GM21447 (cell line): ENCODE measurements around the gene RAB11FIP3.
A peak's percentile ranks its signal among the peaks of the same experiment; 100 is the strongest.

ENCODE experiments used
- ATAC-seq: cut with Tn5 transposase; IDR thresholded peaks from one replicate; pipeline ENCODE4 v1.9.1; 2021; ENCODE audit not compliant: unreplicated experiment

The RAB11FIP3 gene

DNA sequence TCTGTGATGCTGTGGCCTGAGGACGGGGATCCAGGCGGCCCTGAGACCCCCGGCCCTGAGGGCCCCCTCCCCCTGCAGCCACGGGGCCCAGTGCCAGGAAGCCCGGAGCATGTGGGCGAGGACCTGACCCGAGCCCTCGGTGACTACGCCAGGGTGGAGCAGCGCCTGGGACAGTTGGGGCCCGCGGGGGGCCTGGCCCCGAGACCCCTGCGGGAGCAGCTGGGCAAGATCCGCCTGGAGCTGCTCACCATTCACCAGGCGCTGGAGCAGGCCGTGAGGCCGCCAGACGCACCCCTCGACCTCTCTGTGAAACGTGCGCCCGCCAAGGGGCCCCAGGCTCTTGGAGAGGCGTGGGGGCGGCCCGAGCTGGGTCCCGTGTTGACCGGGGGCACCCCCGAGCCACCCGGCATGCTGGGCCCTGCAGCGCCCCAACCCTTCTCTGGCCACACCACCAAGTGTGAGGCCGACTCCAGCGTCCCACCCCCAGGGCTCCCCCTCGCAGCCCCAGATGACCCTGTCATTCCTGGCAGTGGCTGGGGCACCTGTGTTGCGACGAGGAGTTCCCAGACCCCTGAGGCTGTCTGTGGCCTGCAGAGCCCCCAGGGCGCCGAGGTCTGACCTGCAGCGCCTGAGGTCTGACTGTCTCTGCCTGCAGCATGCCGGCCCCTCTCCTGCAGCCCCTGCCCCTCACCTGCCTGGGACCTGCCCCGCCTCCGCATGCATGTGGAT is 139.4 kb downstream of the RAB11FIP3 start:
- no peak for ATAC-seq

- no peak for ATAC-seq
Measured at GRCh38 chr16:565419-566330, 140.2 kb downstream of the RAB11FIP3 start.

- peak; percentile 68 for ATAC-seq
Measured at GRCh38 chr16:566475-567372, 141.3 kb downstream of the RAB11FIP3 start, which contains the start of gene NHLRC4. Gene NHLRC4, plus strand, starts transcription at chr16:567005. Its CDS starts 1,043 bp downstream, at chr16:568048.

DNA sequence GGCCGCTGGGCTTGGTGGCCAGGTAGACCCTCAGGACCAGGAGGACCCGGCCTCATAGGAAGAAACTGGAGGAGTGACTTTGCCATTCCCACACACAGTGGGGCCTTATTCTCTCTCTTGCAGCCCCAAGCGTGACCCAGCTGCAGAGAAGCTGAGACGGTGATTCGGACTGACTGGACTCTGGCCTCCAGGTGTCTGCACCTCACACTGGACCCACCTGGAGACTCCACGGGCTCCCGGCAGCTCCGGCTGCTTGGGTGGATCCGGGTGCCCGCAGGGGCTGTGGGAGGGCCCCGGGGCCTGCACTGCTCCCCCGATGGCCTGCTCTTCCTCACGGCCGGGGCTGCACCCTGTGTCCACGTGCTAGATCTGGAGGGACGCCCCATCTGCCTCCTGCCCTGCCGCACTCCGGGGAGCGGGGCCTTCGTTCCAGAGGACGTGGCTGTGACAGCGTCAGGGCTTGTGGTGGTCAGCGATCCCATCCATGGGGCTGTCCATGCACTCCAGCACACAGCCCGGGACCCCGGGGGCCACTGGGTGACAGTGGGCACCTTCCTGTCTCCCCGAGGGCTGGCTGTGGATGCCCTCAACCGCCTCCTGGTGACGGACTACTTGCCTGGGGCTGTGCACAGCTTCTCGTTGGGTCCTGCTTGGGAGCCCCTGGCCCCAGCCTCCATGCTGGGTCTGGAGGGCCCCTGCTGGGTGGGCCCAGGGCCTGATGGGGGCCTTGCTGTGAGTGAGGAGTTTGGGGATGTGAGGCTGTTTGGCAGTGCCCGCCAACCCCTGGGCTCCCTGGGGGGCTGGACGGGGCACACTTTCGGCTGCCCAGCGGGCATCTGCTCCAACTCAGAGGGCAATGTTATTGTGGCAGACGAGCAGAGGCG is 142.2 kb downstream of the RAB11FIP3 start:
- no peak for ATAC-seq

- no peak for ATAC-seq
Measured at GRCh38 chr16:568401-569258, 143.2 kb downstream of the RAB11FIP3 start.

DNA sequence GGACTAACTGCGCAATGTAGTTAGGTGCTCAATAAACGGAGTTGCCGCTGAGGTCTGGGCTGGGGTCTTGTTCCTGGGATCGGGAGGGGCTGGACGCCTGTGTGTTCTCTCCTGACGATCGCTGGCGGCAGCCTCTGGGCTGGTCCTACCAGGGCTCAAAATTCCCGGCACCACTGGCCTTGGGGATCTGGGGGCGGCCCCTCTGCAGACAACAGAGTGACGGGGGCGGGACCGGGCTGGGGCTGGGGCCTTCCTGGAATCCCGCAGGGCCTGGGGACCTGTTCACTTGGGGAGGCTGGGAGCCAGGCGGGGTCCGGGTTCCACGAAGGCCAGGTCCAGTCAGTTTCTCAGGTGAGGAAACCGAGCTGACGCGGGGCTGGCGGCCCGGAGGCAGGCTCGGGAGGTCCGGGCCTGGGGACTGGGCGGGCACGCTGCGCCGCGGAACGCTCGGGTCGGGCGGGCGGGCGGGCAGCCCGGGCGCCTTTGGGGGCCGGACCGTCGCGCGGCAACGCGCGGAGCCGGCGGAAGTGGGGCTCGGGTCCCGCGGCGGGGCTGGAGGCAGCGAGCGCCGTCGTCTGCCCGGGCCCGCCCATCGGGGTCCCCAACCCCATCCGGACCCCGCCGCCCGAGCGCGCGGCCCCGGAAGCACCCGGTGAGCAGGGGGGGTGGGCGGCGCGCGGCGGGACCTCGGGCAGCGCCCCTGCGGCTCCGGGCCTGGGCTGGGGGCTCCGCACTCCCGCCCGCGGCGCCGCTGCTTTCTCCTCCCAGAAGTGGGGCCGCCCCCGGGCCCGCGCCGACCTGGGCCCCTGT is 144.2 kb downstream of the RAB11FIP3 start, which contains the start of gene PIGQ:
TSS of gene PIGQ (plus strand) at position 524 of the 810 bp plus-strand sequence. CDS start 4,107 bp downstream, outside the sequence.
- ATAC-seq: peak; percentile 42
